A673 (cell line): ENCODE results near the gene ABHD1. TPM values are rescaled to one million over a fixed set of nuclear protein-coding genes. Genes with fewer than 3 reads are reported as not detected.

ENCODE experiments used
- BruUV-seq: library from RNA; stranded (reverse); fragments of 400-500 nt; replicated peaks from 2 replicates; lab custom pipeline; 2021; lab: Mats Ljungman, UMichigan
- CTCF ChIA-PET: fragments of 300-600 bp; sonication (Branson Sonifier 250); formaldehyde crosslinking; loops from one replicate; lab custom pipeline; 2022; ENCODE audit warnings: antibody characterized with exemption; lab: Charles Lee
- POLR2A ChIA-PET: fragments of 300-600 bp; sonication (Branson Sonifier 250); formaldehyde crosslinking; loops from one replicate; lab custom pipeline; 2022; ENCODE audit warnings: antibody characterized with exemption; ENCODE audit not compliant: low non-redundant PET; lab: Charles Lee
- DNase-seq: peaks from one replicate; pipeline ENCODE4 v3.0.0-alpha.2; 2015; ENCODE audit warnings: low spot score
- H3K27ac ChIP-seq: fragments of 200-600 bp; sonication (generic); 2 replicates; pipeline ENCODE4 v1.5.1; 2016; ENCODE audit warnings: mixed run types, low read depth, mild to moderate bottlenecking, mixed read lengths, antibody characterized with exemption, low read length; ENCODE audit not compliant: poor library complexity, severe bottlenecking
- H3K27me3 ChIP-seq: fragments of 200-600 bp; sonication (generic); replicated peaks from 2 replicates; pipeline ENCODE4 v1.6.1; 2017; ENCODE audit warnings: mixed run types, low read depth, mild to moderate bottlenecking, mixed read lengths, antibody characterized with exemption, low read length; ENCODE audit not compliant: insufficient read depth, poor library complexity
- H3K36me3 ChIP-seq: fragments of 200-600 bp; sonication (generic); 2 replicates; pipeline ENCODE4 v1.6.1; 2016; ENCODE audit warnings: mixed run types, mild to moderate bottlenecking, mixed read lengths, antibody characterized with exemption, low read length; ENCODE audit not compliant: insufficient read depth, poor library complexity, severe bottlenecking
- H3K4me1 ChIP-seq: fragments of 200-600 bp; sonication (generic); 2 replicates; pipeline ENCODE4 v1.6.1; 2017; ENCODE audit warnings: mixed run types, mild to moderate bottlenecking, mixed read lengths, antibody characterized with exemption, low read length; ENCODE audit not compliant: insufficient read depth, poor library complexity, severe bottlenecking
- H3K4me3 ChIP-seq: fragments of 200-600 bp; sonication (generic); 2 replicates; pipeline ENCODE4 v1.5.1; 2016; ENCODE audit warnings: low read depth, mixed run types, mild to moderate bottlenecking, mixed read lengths, low read length; ENCODE audit not compliant: poor library complexity, severe bottlenecking
- H3K9me3 ChIP-seq: fragments of 200-600 bp; sonication (generic); 2 replicates; pipeline ENCODE4 v1.6.1; 2016; ENCODE audit warnings: mixed run types, low read depth, mild to moderate bottlenecking, mixed read lengths, antibody characterized with exemption, low read length; ENCODE audit not compliant: poor library complexity, severe bottlenecking
- EZH2 ChIP-seq: fragments of 200-600 bp; sonication (generic); IDR thresholded peaks from 2 replicates; pipeline ENCODE4 v1.6.1; 2017; ENCODE audit warnings: borderline replicate concordance, low read depth, mild to moderate bottlenecking, mixed read lengths, antibody characterized with exemption, low read length; ENCODE audit not compliant: poor library complexity, severe bottlenecking
- intact Hi-C: fragments of 100-400 bp; cut with micrococcal nuclease; formaldehyde crosslinking; loops from one replicate; pipeline ENCODE4 v1.10.0; 2022; ENCODE audit not compliant: unreplicated experiment
- total RNA-seq: library from RNA; stranded (reverse); gene quantifications from 2 replicates; pipeline ENCODE4 v1.2.3, GENCODE V29; 2021
- TF ChIP-seq, protein P1 (sequence below): fragments of 300-800, 200-600 bp; sonication (generic); conservative IDR thresholded peaks from 2 replicates; pipeline ENCODE4 v1.5.1; 2017; ENCODE audit warnings: low read depth, mild to moderate bottlenecking, antibody characterized with exemption, low read length, moderate library complexity, mixed read lengths

The ABHD1 gene
- total RNA-seq, 1 experiment from 2014 or later, result not detected

DNA sequence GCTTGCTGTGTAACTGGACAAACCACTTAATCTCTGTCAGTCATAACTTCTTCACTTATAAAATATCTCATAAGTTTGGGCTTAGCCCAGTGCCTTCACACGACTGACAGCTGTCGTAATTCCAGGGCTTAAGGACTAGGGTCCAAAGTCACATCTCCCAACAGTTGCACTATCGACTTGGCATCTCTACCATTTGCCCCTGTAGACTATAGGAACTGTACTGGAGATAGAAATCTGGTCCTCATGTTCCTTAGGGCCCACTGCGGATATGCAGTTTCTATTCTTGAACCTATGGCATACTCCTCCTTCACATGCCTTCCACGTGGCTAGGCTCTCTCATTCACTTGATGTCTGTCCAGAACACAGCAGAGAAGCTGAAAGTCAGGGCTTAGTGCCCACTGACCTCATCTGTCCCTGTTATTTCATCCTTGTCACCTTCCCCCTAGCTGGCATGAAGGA is 2.7 kb downstream of the ABHD1 start:
- Histone ChIP-seq H3K27me3 (peaks cover 11% of the 10 kb centered on the region), H3K27ac (no peak overlapping the region), H3K36me3 (peaks cover 10% of the 10 kb centered on the region), H3K4me3 (no peak overlapping the region), H3K4me1 (peaks cover 23% of the 10 kb centered on the region), H3K9me3 (no peaks in the 10 kb centered on the region)
- BruUV-seq, result no TSS peak
- intact Hi-C loops, result no loop called here
- no peak for TF ChIP-seq EZH2
- TF ChIP-seq, protein P1, sequence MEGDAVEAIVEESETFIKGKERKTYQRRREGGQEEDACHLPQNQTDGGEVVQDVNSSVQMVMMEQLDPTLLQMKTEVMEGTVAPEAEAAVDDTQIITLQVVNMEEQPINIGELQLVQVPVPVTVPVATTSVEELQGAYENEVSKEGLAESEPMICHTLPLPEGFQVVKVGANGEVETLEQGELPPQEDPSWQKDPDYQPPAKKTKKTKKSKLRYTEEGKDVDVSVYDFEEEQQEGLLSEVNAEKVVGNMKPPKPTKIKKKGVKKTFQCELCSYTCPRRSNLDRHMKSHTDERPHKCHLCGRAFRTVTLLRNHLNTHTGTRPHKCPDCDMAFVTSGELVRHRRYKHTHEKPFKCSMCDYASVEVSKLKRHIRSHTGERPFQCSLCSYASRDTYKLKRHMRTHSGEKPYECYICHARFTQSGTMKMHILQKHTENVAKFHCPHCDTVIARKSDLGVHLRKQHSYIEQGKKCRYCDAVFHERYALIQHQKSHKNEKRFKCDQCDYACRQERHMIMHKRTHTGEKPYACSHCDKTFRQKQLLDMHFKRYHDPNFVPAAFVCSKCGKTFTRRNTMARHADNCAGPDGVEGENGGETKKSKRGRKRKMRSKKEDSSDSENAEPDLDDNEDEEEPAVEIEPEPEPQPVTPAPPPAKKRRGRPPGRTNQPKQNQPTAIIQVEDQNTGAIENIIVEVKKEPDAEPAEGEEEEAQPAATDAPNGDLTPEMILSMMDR, result no peak
- ChIA-PET POLR2A (no interaction called here), CTCF (no interaction called here)
- no peak for DNase-seq

DNA sequence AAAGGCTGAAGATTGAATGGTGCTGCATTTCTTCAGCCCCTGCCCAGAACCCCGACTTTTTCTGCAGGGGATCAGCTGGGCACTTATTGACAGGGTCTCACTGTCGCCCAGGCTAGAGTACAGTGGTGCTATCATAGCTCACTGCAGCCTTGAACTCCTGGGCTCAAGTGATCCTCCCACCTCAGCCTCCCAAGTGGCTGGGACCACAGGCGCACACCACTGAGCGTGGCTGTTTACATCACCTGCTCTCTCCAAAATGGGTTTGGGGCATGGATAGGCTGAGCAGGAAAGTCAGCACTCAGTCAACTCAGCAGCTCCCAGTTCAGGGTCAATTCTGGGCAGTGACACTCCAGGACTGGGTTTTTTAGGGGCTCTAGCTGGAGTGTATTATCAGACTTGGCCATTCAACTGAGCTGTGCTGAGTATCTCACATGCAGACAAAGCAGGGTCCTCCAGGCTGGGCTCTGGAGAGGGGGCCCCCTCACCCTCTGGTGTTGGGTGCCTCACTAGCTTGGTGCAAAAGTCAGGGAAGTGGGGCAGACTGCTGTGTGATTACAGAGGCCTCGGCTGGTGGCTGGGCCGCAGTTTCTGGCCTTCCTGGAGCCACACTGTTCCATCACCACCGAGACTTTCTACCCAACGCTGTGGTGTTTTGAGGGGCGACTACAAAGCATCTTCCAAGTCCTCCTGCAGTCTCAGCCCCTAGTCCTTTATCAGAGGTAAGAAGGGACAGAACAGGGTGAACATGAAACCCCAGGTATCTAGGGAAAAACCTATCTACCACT is 4.5 kb downstream of the ABHD1 start:
- Histone ChIP-seq H3K36me3 (peaks cover 28% of the 10 kb centered on the region), H3K9me3 (no peaks in the 10 kb centered on the region), H3K27ac (no peak overlapping the region), H3K4me3 (no peak overlapping the region), H3K4me1 (peaks cover 23% of the 10 kb centered on the region), H3K27me3 (peaks cover 4% of the 10 kb centered on the region)
- intact Hi-C loops, result no loop called here
- ChIA-PET CTCF (no interaction called here), POLR2A (no interaction called here)
- DNase-seq, result no peak
- BruUV-seq, result no TSS peak
- no peak for TF ChIP-seq EZH2
- TF ChIP-seq, protein P1, result no peak

DNA sequence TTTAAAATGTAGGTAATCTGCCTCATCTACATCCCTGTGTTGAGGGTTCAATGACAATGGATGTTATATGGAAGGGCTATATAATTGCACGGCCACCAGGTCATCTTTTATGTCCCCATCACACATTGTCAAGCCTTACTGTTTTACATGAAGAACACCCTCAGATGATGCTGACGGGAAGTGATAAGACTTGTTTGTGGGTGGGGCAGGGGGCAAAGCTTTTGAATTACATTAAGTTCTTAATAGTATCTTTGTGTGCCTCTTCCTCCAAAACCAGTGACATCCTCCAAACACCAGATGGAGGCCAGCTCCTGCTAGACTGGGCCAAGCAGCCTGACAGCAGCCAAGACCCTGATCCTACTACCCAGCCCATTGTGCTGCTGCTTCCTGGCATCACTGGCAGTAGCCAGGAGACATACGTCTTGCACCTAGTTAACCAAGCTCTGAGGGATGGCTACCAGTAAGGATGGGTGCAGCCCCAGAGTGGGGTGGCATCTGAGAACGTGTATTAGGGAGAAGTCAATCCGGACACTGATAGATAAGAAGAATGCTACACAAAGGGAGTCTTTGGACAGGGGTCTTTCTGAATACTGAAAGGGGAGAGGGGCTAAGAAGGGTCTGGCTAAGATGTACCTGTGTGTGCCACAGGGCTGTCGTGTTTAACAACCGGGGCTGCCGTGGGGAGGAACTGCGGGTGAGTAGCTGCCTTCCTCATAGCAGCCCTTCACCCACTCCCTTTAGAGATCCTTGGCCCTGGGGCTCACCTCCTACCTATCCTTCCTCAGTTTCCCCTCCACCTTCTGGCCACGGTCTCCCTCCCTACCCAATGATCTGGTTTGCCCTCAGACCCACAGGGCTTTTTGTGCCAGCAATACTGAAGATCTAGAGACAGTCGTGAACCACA is 5.3 kb downstream of the ABHD1 start:
- CTCF ChIA-PET, result no interaction called here
- Histone ChIP-seq H3K9me3 (no peaks in the 10 kb centered on the region), H3K36me3 (peaks cover 29% of the 10 kb centered on the region), H3K27me3 (no peaks in the 10 kb centered on the region), H3K27ac (no peak overlapping the region), H3K4me3 (no peak overlapping the region), H3K4me1 (peaks cover 28% of the 10 kb centered on the region)
- POLR2A ChIA-PET, result no interaction called here
- BruUV-seq, result no TSS peak
- no peak for DNase-seq
- TF ChIP-seq, protein P1, result no peak
- TF ChIP-seq EZH2, result no peak
- intact Hi-C loops, result no loop called here
